Measurements from ENCODE around the gene TBX2. TPM values are rescaled to one million over a fixed set of nuclear protein-coding genes. Genes with fewer than 3 reads are reported as not detected.

The TBX2 gene
- total and polyA plus RNA-seq, 12 donors = 2.4 to 22.1 (median 7.4) TPM

- intact Hi-C loops (cut with DNase I) = no loop called here
- no peak for DNase-seq
Measured at GRCh38 chr17:61371606-61372005, 28.0 kb upstream of the TBX2 start.

DNA sequence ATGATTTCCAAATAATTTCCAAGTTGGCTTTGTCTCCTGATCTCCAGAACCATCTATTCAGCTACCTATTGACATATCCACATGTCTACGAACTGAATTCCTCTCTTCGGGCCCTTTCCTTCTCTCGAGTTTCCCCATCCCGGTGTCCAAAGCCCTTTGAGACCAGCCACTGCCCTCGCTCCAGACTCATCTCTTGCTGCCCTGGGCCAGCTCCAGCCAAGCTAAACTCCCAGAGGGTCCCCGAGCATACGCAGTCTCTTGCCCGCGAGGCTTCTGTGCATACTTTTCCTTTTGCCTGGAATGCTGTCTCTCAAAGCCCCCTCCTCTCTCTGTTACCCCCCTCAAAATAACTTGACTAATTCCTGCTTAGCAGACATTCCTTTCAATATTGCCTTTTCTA lies 27.2 kb upstream of the TBX2 start:
- Histone ChIP-seq H3K4me1 (replicated peaks in 1 of 2) (no peaks in the 10 kb centered on the region), H3K4me3 (no peak overlapping the region), H3K9me3 (replicated peaks in 1 of 3) (no peaks in the 10 kb centered on the region), H3K27ac (no peak overlapping the region), H3K36me3 (replicated peaks in 1 of 2) (no peaks in the 10 kb centered on the region), H3K27me3 (no peaks in the 10 kb centered on the region)
- 83 to 94% (median 88%) methylated on average over 9 of the region's 9 CpGs for WGBS, 4 donors
- intact Hi-C loops (cut with DNase I) = no loop called here
- DNase-seq = no peak
- TF ChIP-seq, protein P1, sequence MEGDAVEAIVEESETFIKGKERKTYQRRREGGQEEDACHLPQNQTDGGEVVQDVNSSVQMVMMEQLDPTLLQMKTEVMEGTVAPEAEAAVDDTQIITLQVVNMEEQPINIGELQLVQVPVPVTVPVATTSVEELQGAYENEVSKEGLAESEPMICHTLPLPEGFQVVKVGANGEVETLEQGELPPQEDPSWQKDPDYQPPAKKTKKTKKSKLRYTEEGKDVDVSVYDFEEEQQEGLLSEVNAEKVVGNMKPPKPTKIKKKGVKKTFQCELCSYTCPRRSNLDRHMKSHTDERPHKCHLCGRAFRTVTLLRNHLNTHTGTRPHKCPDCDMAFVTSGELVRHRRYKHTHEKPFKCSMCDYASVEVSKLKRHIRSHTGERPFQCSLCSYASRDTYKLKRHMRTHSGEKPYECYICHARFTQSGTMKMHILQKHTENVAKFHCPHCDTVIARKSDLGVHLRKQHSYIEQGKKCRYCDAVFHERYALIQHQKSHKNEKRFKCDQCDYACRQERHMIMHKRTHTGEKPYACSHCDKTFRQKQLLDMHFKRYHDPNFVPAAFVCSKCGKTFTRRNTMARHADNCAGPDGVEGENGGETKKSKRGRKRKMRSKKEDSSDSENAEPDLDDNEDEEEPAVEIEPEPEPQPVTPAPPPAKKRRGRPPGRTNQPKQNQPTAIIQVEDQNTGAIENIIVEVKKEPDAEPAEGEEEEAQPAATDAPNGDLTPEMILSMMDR (IDR thresholded peaks at IDR 0.05) = no peak
- TF ChIP-seq POLR2A (IDR thresholded peaks at IDR 0.05) = no peak

More at GRCh38 chr17:61371606-61372005, 28.0 kb upstream of the TBX2 start:
- Histone ChIP-seq H3K27ac (no peak overlapping the region), H3K36me3 (replicated peaks in 1 of 2) (no peaks in the 10 kb centered on the region), H3K4me1 (replicated peaks in 1 of 2) (no peaks in the 10 kb centered on the region), H3K9me3 (replicated peaks in 1 of 3) (no peaks in the 10 kb centered on the region), H3K4me3 (no peak overlapping the region), H3K27me3 (no peaks in the 10 kb centered on the region)
- WGBS, 4 donors = 95 to 98% (median 96%) methylated on average over 8 of the region's 8 CpGs
- TF ChIP-seq, protein P1 (IDR thresholded peaks at IDR 0.05) = no peak
- no peak for TF ChIP-seq POLR2A (IDR thresholded peaks at IDR 0.05)

DNA sequence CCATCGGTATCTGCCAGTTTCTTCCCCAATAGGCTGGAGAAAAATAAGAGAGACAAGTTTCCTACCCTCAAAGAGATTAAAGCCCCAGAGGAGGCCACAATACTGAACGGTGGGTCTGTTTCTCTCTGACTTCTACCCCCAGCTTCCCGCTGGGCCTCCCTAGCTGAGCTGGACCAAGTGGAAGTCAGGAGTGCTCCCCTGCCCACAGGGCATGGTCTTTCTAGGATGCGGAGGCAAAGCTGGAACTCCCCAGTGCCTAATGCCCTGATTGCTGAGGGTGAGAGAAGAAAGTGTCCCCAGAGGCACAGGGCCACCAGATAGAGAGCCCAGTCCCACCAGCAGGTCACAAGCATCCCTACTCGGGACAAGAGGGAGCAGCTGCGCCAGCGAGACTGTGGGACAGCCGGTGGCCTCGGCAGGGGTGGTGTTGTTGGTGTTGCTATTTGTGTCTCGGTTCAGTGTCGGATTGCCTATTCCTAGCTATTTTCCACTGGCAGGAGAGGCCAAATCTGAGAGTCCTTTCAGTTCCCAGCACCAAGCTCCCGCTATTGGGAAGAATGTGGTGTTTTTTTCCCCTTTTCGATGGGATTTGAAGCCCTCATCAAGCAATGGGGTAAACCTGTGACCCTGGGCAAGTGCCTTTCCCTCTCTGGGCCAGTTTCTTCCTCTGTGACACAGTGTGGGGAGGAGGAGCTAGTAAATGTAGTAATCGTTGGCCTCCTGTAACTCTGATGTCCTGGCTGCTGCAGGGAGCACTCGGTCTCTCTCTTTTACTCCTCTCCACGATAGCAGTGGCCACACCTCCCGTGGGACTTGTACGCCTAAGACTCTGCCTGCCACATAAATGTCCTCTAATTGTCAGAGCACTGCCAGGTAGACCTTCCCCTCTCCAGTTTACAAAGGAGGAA lies 22.5 kb upstream of the TBX2 start:
- WGBS, 4 donors = 90 to 92% (median 91%) methylated on average over 17 to 18 of the region's 18 CpGs
- H3K27ac ChIP-seq = no peak overlapping the region
- H3K4me1 ChIP-seq (replicated peaks in 1 of 2) = no peaks in the 10 kb centered on the region
- intact Hi-C loops (cut with DNase I) = no loop called here
- no peaks in the 10 kb centered on the region for H3K9me3 ChIP-seq (replicated peaks in 1 of 3)
- H3K4me3 ChIP-seq = no peak overlapping the region
- H3K36me3 ChIP-seq (replicated peaks in 1 of 2) = no peaks in the 10 kb centered on the region
- TF ChIP-seq POLR2A (IDR thresholded peaks at IDR 0.05) = no peak
- TF ChIP-seq, protein P1 (IDR thresholded peaks at IDR 0.05) = no peak
- H3K27me3 ChIP-seq = no peaks in the 10 kb centered on the region
- no peak for DNase-seq

- Histone ChIP-seq H3K27ac (no peak overlapping the region), H3K27me3 (no peaks in the 10 kb centered on the region), H3K9me3 (replicated peaks in 1 of 3) (no peaks in the 10 kb centered on the region), H3K4me1 (replicated peaks in 1 of 2) (no peaks in the 10 kb centered on the region), H3K4me3 (no peak overlapping the region), H3K36me3 (replicated peaks in 1 of 2) (no peaks in the 10 kb centered on the region)
- 83 to 91% (median 85%) methylated on average over 7 to 8 of the region's 8 CpGs for WGBS, 4 donors
- TF ChIP-seq, protein P1 (IDR thresholded peaks at IDR 0.05) = no peak
- no peak for TF ChIP-seq POLR2A (IDR thresholded peaks at IDR 0.05)
- intact Hi-C loops (cut with DNase I) = no loop called here
- no peak for DNase-seq
Measured at GRCh38 chr17:61378658-61379456, 20.8 kb upstream of the TBX2 start.

All from adrenal gland (tissue), 12 donors.